Osteoblast (primary cell): ENCODE data around the gene SEZ6L. TPM values are rescaled to one million over a fixed set of nuclear protein-coding genes. Genes with fewer than 3 reads are reported as not detected.

ENCODE experiments used
- DNase-seq: peaks from one replicate; pipeline ENCODE4 v3.0.0; 2011; ENCODE audit warnings: low spot score, mixed read lengths; ENCODE audit not compliant: insufficient read length; ENCODE audit errors: missing footprints
- H2AFZ ChIP-seq: 2 replicates; pipeline ENCODE4 v1.6.0; 2011; ENCODE audit warnings: mild to moderate bottlenecking, low read length
- H3K27ac ChIP-seq: 2 replicates; pipeline ENCODE4 v1.5.1; 2011; ENCODE audit warnings: mild to moderate bottlenecking, low read depth, low read length, moderate library complexity
- H3K27me3 ChIP-seq: 2 replicates; pipeline ENCODE4 v1.6.0; 2012; ENCODE audit warnings: mild to moderate bottlenecking, control low read depth, inconsistent platforms, low read length, moderate library complexity; ENCODE audit not compliant: insufficient read depth
- H3K36me3 ChIP-seq: 2 replicates; pipeline ENCODE4 v1.5.1; 2011; ENCODE audit warnings: mild to moderate bottlenecking, low read length, control low read depth, moderate library complexity; ENCODE audit not compliant: insufficient read depth
- H3K4me1 ChIP-seq: 2 replicates; pipeline ENCODE4 v1.5.1; 2011; ENCODE audit warnings: mild to moderate bottlenecking, low read length, control low read depth, moderate library complexity; ENCODE audit not compliant: insufficient read depth
- H3K4me2 ChIP-seq: 2 replicates; pipeline ENCODE4 v1.6.0; 2011; ENCODE audit warnings: mild to moderate bottlenecking, low read length; ENCODE audit not compliant: insufficient read depth
- H3K4me3 ChIP-seq: fragments of 200-600 bp; sonication (generic); 3 replicates; pipeline ENCODE4 v1.5.1; 2012; ENCODE audit warnings: mild to moderate bottlenecking, low read length, inconsistent platforms; ENCODE audit not compliant: insufficient read depth
- H3K79me2 ChIP-seq: 2 replicates; pipeline ENCODE4 v1.6.0; 2012; ENCODE audit warnings: mild to moderate bottlenecking, low read length, control low read depth, inconsistent platforms; ENCODE audit not compliant: insufficient read depth
- H3K9me3 ChIP-seq: 2 replicates; pipeline ENCODE4 v1.5.1; 2011; ENCODE audit warnings: low read depth, low read length, control low read depth
- H4K20me1 ChIP-seq: 2 replicates; pipeline ENCODE4 v1.6.0; 2012; ENCODE audit warnings: mild to moderate bottlenecking, low read length, control low read depth; ENCODE audit not compliant: insufficient read depth
- total RNA-seq: library from RNA; depleted of rRNA; stranded (reverse); fragments of >200 nt; gene quantifications from 2 replicates; pipeline ENCODE4 v1.2.3, GENCODE V29; 2012
- TF ChIP-seq, protein P1 (sequence below): IDR thresholded peaks from 2 replicates; pipeline ENCODE4 v1.5.1; 2011; ENCODE audit warnings: mild to moderate bottlenecking, low read depth, low read length, moderate library complexity; ENCODE audit errors: extremely low read depth

Gene SEZ6L
- total RNA-seq: not detected in 2 replicates

GRCh38 chr22:26169315-26170111, at the start of gene SEZ6L:
Gene SEZ6L (plus strand): TSS chr22:26169462. CDS start chr22:26169670, 208 bp downstream.
- H3K4me2 ChIP-seq: no peak within 1 kb of the TSS
- no peak within 1 kb of the TSS for H2AFZ ChIP-seq
- no peaks in the 10 kb centered on the region for H4K20me1 ChIP-seq
- peaks cover 34% of the 10 kb centered on the region for H3K27me3 ChIP-seq
- H3K27ac ChIP-seq: no peak within 1 kb of the TSS
- DNase-seq: no peak
- no peaks in the 10 kb centered on the region for H3K9me3 ChIP-seq
- H3K4me1 ChIP-seq: no peaks in the 10 kb centered on the region
- no peaks in the 10 kb centered on the region for H3K79me2 ChIP-seq
- TF ChIP-seq, protein P1, sequence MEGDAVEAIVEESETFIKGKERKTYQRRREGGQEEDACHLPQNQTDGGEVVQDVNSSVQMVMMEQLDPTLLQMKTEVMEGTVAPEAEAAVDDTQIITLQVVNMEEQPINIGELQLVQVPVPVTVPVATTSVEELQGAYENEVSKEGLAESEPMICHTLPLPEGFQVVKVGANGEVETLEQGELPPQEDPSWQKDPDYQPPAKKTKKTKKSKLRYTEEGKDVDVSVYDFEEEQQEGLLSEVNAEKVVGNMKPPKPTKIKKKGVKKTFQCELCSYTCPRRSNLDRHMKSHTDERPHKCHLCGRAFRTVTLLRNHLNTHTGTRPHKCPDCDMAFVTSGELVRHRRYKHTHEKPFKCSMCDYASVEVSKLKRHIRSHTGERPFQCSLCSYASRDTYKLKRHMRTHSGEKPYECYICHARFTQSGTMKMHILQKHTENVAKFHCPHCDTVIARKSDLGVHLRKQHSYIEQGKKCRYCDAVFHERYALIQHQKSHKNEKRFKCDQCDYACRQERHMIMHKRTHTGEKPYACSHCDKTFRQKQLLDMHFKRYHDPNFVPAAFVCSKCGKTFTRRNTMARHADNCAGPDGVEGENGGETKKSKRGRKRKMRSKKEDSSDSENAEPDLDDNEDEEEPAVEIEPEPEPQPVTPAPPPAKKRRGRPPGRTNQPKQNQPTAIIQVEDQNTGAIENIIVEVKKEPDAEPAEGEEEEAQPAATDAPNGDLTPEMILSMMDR: no peak
- H3K36me3 ChIP-seq: no peaks in the 10 kb centered on the region
- H3K4me3 ChIP-seq: no peak within 1 kb of the TSS

- no peaks in the 10 kb centered on the region for H3K9me3 ChIP-seq
- no peak overlapping the region for H2AFZ ChIP-seq
- no peak overlapping the region for H3K4me2 ChIP-seq
- no peaks in the 10 kb centered on the region for H3K27me3 ChIP-seq
- no peaks in the 10 kb centered on the region for H3K79me2 ChIP-seq
- H4K20me1 ChIP-seq: no peaks in the 10 kb centered on the region
- DNase-seq: no peak
- no peaks in the 10 kb centered on the region for H3K36me3 ChIP-seq
- no peak overlapping the region for H3K27ac ChIP-seq
- TF ChIP-seq, protein P1: no peak
- no peaks in the 10 kb centered on the region for H3K4me1 ChIP-seq
- no peak overlapping the region for H3K4me3 ChIP-seq
Observed at GRCh38 chr22:26122920-26123468, 46.3 kb upstream of the SEZ6L start.

GRCh38 chr22:26124991-26125725, 44.1 kb upstream of the SEZ6L start:
- Histone ChIP-seq H3K36me3 (no peaks in the 10 kb centered on the region), H4K20me1 (no peaks in the 10 kb centered on the region), H3K27me3 (no peaks in the 10 kb centered on the region), H3K4me1 (no peaks in the 10 kb centered on the region), H3K79me2 (no peaks in the 10 kb centered on the region), H3K9me3 (no peaks in the 10 kb centered on the region), H2AFZ (no peak overlapping the region), H3K27ac (no peak overlapping the region), H3K4me3 (no peak overlapping the region), H3K4me2 (no peak overlapping the region)
- TF ChIP-seq, protein P1: no peak
- no peak for DNase-seq

DNA sequence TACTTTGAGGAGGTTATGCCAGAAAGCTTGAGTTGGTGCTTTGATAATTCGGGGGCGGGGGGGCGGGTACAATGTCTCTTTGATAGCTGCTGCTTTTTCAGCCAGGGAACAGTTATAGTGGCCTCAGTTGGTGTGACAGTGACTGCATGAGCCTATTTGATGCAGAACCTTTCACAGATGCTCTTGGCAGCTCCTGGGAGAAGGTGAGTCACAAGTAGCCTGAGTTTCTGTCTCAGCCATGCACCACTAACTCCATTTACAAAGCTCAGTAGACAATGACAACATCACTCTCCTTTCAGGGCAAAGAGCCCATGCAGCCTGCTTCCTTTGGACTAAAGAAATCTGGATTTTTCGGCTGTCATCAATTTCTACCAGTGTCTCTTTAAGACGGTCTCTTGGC, 42.1 kb upstream of the SEZ6L start:
- TF ChIP-seq, protein P1: no peak
- no peaks in the 10 kb centered on the region for H4K20me1 ChIP-seq
- H3K27me3 ChIP-seq: no peaks in the 10 kb centered on the region
- no peak for DNase-seq
- H3K4me3 ChIP-seq: no peak overlapping the region
- no peak overlapping the region for H3K27ac ChIP-seq
- no peak overlapping the region for H2AFZ ChIP-seq
- H3K4me1 ChIP-seq: no peaks in the 10 kb centered on the region
- H3K4me2 ChIP-seq: no peak overlapping the region
- no peaks in the 10 kb centered on the region for H3K9me3 ChIP-seq
- no peaks in the 10 kb centered on the region for H3K36me3 ChIP-seq
- H3K79me2 ChIP-seq: no peaks in the 10 kb centered on the region
